Esophagus squamous epithelium (tissue), 5 donors: Measurements from ENCODE around the gene GPC3. TPM values are rescaled to one million over a fixed set of nuclear protein-coding genes. Genes with fewer than 3 reads are reported as not detected.

Experiments used
- DNase-seq: peaks from one replicate; lab custom pipeline; 2025; lab: John Stamatoyannopoulos, UW
- H3K27ac ChIP-seq, 4 donors: fragments of 200-600 bp; sonication (generic); one replicate each; pipeline ENCODE4 v1.5.1; 2016 to 2019; ENCODE audit warnings: mild to moderate bottlenecking in 1 of 4
- H3K27me3 ChIP-seq, 4 donors: fragments of 200-600 bp; sonication (generic); 1 replicate in 3 of 4; 2 replicates in 1 of 4; pipeline versions ENCODE4 v1.5.1 to v1.6.0; 2017 to 2021; ENCODE audit warnings: antibody characterized with exemption in 1 of 4
- H3K36me3 ChIP-seq, 3 donors: fragments of 200-600 bp; sonication (generic); one replicate each; pipeline ENCODE4 v1.5.1; 2016 to 2019
- H3K4me1 ChIP-seq, 3 donors: fragments of 200-600 bp; sonication (generic); one replicate each; pipeline ENCODE4 v1.5.1; 2017 to 2019
- H3K4me3 ChIP-seq, 4 donors: fragments of 200-600 bp; sonication (generic); 1 replicate in 3 of 4; 2 replicates in 1 of 4; pipeline ENCODE4 v1.5.1; 2016 to 2019; ENCODE audit warnings: mild to moderate bottlenecking in 2 of 4, moderate library complexity in 1 of 4
- H3K9me3 ChIP-seq, 3 donors: fragments of 200-600 bp; sonication (generic); one replicate each; pipeline ENCODE4 v1.5.1; 2016 to 2019
- CTCF ChIP-seq, 6 experiments: fragments of 450-650 bp in 4 of 6; fragments of 200-600 bp in 2 of 6; sonication (generic) in 2 of 6; IDR thresholded peaks; one replicate each; pipeline ENCODE4 v1.5.1; 2016 to 2019; ENCODE audit warnings: antibody characterized with exemption in 6 of 6, mild to moderate bottlenecking in 4 of 6, moderate library complexity in 4 of 6
- POLR2A ChIP-seq, 4 donors: fragments of 450-650 bp; IDR thresholded peaks; one replicate each; pipeline ENCODE4 v1.6.1; 2017; ENCODE audit warnings: antibody characterized with exemption in 4 of 4, mild to moderate bottlenecking in 4 of 4, moderate library complexity in 3 of 4
- WGBS, 2 donors: methylation state at CpG; one replicate each; pipeline ENCODE4 v1.1.5; 2018; 5-methylcytosine and 5-hydroxymethylcytosine counted together
- intact Hi-C: fragments of 100-400 bp; cut with DNase I; formaldehyde crosslinking; loops from one replicate; pipeline ENCODE4 v1.15.0; 2022
- total RNA-seq, 4 donors: library from RNA; depleted of rRNA; stranded (reverse); fragments of >200 nt; gene quantifications; one replicate each; pipeline ENCODE4 v1.1.0, GENCODE V29; 2016
- donor health status: DM: yes; HTN: yes; CAD: no.

The GPC3 gene
- total RNA-seq, 4 donors from 2014 or later: 0.44 to 2.8 (median 1.7) TPM; not detected in 1

DNA sequence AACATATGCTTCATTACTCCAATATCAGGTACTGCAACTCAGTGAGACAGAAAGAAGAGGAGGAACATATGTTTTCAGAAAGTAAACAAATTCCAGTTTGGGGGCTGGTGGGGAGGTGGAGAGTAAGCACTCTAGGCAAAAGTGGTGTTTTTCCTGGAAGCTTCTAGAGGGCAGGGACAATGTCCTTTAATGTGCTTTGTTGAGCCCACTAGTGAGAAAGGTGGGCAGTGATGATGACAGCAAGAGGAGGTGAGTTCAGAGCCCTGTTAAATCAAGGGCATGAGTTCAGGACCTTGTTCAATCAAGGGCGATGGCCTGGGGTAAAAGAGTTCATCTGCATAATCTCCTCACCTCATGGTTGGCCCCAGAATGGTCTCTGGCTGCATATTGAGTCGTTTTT lies 38.4 kb downstream of the GPC3 start:
- WGBS, 2 donors: 15 to 31% methylated on average over 2 of the region's 2 CpGs
- no peak for DNase-seq

DNA sequence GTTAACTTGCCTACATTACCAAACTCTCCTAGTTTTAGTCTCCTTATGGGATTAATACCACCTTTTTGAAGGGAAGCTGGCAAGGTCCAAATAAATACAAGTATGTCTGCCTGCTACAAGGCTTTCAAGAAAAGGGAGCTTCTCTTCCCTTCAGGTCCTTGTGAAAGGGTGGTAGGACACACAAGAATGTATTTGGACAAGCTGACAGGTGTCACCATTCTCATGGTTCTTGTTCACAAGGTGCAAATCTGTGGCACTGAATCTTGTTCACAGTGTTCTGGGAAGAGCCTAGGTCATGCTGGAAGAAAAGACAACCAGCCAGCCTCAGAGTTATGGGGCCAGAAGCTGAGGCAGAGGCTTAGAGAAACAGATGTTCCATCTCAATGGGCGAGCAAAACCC lies 41.9 kb downstream of the GPC3 start:
- H3K4me3 ChIP-seq: no peak overlapping the region
- no peaks in the 10 kb centered on the region for H3K36me3 ChIP-seq
- intact Hi-C loops: no loop called here
- no peak for TF ChIP-seq CTCF (IDR thresholded peaks at IDR 0.05)
- no peak for TF ChIP-seq POLR2A (IDR thresholded peaks at IDR 0.05)
- WGBS, 2 donors: 71 to 90% methylated on average over 1 of the region's 1 CpG
- DNase-seq: no peak
- no peaks in the 10 kb centered on the region for H3K27me3 ChIP-seq
- H3K4me1 ChIP-seq: no peaks in the 10 kb centered on the region
- H3K9me3 ChIP-seq: no peaks in the 10 kb centered on the region
- no peak overlapping the region for H3K27ac ChIP-seq

More for the DNA sequence above, 38.4 kb downstream of the GPC3 start:
- Histone ChIP-seq H3K4me1 (no peaks in the 10 kb centered on the region), H3K4me3 (no peak overlapping the region), H3K9me3 (no peaks in the 10 kb centered on the region), H3K27ac (no peak overlapping the region), H3K27me3 (no peaks in the 10 kb centered on the region), H3K36me3 (no peaks in the 10 kb centered on the region)
- TF ChIP-seq CTCF (IDR thresholded peaks at IDR 0.05): no peak
- TF ChIP-seq POLR2A (IDR thresholded peaks at IDR 0.05): no peak
- intact Hi-C loops: no loop called here

GRCh38 chrX:133939655-133940302 lies 45.6 kb downstream of the GPC3 start:
- no peaks in the 10 kb centered on the region for H3K27me3 ChIP-seq
- DNase-seq: no peak
- no peaks in the 10 kb centered on the region for H3K9me3 ChIP-seq
- no peaks in the 10 kb centered on the region for H3K4me1 ChIP-seq
- H3K4me3 ChIP-seq: no peak overlapping the region
- WGBS, 2 donors: 52 to 69% methylated on average over 2 of the region's 2 CpGs
- TF ChIP-seq CTCF (IDR thresholded peaks at IDR 0.05) (no peak), POLR2A (IDR thresholded peaks at IDR 0.05) (no peak)
- H3K36me3 ChIP-seq: no peaks in the 10 kb centered on the region
- H3K27ac ChIP-seq: no peak overlapping the region
- intact Hi-C loops: no loop called here

GRCh38 chrX:133938530-133938929 lies 46.9 kb downstream of the GPC3 start:
- Histone ChIP-seq H3K4me1 (no peaks in the 10 kb centered on the region), H3K4me3 (no peak overlapping the region), H3K9me3 (no peaks in the 10 kb centered on the region), H3K27me3 (no peaks in the 10 kb centered on the region), H3K36me3 (no peaks in the 10 kb centered on the region), H3K27ac (no peak overlapping the region)
- intact Hi-C loops: no loop called here
- DNase-seq: no peak
- WGBS, 2 donors: 50 to 65% methylated on average over 1 of the region's 1 CpG
- TF ChIP-seq POLR2A (IDR thresholded peaks at IDR 0.05) (no peak), CTCF (IDR thresholded peaks at IDR 0.05) (no peak)

DNA sequence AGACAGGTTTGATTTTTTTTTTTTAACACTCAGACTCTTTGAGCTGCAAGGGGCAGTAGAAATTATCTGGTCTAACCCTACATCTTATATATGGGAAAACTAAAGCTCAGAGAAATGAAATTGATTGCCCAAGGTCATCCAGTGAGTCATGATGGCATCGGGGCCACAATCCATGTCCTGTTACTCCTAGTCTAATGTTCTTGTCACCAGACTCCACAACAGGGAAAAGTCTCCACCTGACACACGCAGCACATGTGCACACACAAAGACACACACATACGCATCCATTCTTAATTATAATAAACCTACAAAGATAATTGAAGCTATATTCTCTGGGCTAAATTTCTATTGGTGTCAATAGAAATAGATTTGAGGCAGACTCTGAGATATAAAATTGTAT lies 48.4 kb downstream of the GPC3 start:
- TF ChIP-seq CTCF (IDR thresholded peaks at IDR 0.05) (no peak), POLR2A (IDR thresholded peaks at IDR 0.05) (no peak)

More for the DNA sequence above, 48.4 kb downstream of the GPC3 start:
- no peaks in the 10 kb centered on the region for H3K9me3 ChIP-seq
- H3K4me1 ChIP-seq: no peaks in the 10 kb centered on the region
- H3K27me3 ChIP-seq: no peaks in the 10 kb centered on the region
- intact Hi-C loops: no loop called here
- H3K27ac ChIP-seq: no peak overlapping the region
- DNase-seq: no peak
- no peaks in the 10 kb centered on the region for H3K36me3 ChIP-seq
- no peak overlapping the region for H3K4me3 ChIP-seq
- WGBS, 2 donors: 76 to 92% methylated on average over 3 of the region's 3 CpGs
